GM21723 (cell line): ENCODE data around the gene PTPRH.

Source experiments
- ATAC-seq: cut with Tn5 transposase; IDR thresholded peaks from one replicate; pipeline ENCODE4 v1.9.1; 2021; ENCODE audit warnings: mild to moderate bottlenecking, moderate library complexity; ENCODE audit not compliant: unreplicated experiment

Gene PTPRH

DNA sequence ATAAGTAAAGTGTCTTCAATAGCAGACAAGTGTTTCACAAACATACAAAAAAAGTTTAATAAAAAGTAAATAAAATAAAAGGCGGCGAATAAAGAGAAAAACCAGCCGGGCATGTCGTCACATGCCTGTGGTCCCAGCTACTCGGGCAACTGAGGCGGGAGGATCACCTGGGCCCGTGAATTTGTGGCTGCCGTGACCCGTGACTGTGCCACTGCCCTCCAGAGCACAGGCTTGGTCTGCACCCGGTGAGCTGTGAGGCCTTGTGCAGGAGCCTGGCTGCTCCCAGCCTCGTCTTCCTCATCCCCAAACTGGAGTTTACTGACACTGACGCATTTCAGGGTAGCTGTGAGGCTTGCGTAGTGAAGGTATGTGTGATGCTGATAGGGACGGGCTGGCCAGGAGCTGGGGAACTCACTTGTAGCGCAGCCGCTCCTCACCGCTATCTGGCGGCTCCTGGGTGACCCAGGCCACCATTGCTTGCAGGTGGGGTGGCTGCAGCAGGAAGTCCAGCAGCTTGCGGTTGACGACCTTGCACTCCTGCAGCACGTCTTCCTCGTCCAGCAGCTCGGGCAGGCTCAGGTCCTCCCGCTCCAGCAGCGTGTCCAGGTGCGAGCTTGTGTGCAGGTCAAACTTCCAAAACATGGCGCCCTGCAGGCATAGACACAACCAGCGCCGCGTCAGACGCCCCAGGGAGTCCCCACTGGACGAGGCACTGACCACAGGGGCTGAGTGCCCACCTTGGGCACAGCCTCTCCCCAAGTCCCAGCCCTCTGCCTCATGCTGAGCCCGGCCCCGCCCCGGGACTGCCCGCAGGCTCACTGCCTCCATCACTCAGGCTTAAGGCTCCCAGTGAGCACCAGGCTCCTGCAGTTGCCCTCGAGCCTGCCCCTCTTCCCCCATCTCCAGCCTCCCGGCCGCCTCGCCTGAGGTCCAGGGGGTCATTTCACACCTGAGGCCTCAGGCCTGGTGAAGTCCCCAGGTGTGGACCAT is 37.5 kb upstream of the PTPRH start:
- ATAC-seq = no peak

DNA sequence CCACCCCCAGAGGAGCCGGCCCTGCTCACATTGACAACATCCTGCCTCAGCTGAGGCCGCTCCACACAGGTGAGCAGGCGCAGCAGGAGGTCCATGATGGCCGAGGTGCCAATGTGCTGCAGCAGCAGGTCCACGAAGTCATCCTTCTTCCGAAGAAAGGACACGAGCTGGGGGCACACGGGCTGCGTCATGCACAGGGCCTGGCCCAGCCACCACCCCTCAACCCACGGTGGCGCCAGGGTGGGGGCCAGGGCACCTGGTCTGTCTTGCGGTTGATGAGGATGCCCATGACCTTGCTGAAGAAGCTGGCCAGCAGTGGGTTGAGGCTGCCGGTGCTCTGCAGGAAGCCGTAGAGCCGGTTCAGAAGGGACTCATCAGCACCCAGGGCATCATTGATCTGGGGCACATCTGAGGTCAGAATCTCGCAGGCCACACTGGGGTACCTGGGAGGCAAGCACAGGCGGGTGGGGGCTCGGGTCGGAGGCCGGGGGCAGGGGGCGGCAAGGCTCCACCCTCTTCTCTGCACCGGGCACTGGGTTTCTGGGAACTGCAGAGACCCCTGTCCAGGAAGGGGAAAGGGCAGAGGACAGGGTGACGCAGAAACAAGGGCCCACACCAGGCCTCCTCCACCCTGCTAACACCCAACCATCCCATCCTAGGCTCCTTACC is 36.1 kb upstream of the PTPRH start:
- ATAC-seq = no peak

DNA sequence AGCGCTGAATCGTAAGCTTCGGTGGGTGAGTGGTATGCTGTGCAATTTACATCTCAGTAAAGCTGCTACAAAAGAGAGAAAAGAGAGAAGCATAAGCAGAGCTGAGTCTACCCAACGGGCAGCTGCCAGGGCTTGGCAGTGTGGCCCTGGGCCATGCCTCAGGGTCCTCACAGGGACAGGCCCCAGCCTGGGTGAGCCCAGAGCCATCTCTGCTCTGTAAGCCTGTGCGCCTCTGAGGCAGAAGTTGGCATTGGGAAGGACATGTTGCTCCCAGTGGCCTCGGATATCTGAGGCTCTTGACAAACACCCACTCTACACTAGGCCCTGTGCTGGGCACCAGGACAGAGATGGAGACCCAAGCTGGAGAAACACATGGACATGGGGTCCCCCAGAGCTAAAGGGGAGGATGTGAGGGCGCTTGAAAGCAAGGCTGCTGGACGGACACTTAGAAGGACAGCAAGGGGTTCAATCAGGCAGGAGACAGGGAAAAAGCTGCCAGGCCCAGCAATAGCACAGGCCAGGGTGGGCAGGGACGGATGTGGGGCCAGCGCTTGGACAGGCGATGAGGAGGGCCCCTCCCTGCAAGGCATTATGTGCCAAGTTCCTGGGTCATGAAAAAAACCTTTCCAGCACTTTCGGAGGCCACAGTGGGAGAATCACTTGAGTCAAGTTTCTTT is 34.8 kb upstream of the PTPRH start:
- ATAC-seq = no peak

DNA sequence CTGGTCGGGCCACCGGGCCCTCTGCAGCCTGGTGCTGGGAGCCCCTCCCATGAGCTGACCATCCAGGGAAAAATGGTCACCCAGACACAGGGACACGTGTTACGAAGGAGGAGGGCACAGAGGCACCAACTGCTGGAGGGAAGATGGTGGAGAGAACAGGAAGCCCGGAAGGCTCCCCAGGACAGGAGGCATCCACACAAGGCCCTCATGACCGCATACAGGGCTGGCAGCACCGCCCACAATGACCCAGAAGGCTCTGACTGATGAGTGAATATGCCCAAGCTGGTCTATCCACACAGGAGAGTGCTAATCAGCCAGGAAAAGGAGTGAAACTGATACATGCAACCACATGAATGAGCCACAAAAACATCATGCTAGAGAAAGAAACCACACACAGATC is 33.2 kb upstream of the PTPRH start:
- no peak for ATAC-seq

DNA sequence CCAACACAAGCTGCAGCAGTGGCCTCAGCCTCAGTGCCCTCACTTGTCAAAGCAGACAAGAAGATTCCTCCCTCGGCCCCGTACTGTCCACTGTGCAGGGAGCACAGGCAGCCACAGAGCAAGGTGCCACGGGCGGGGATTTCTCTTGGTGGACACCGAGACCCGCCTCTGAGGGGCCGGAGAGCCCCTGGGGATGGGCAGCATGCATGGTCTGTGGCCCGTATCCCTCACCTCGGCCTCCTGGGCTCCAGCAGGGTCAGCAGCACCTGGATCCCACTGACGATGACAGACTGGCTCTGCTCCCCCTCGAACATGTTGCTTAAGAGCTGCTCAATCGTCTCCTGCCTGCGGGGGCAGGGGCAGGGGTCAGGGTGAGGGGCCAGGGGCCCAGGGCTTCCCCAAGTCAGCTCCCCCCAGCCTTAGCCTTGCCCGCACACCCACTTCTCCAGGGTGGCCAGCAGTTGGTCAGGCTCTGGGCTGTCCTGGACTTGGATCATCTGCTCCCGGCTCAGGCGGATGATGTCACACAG is 32.7 kb upstream of the PTPRH start:
- no peak for ATAC-seq

DNA sequence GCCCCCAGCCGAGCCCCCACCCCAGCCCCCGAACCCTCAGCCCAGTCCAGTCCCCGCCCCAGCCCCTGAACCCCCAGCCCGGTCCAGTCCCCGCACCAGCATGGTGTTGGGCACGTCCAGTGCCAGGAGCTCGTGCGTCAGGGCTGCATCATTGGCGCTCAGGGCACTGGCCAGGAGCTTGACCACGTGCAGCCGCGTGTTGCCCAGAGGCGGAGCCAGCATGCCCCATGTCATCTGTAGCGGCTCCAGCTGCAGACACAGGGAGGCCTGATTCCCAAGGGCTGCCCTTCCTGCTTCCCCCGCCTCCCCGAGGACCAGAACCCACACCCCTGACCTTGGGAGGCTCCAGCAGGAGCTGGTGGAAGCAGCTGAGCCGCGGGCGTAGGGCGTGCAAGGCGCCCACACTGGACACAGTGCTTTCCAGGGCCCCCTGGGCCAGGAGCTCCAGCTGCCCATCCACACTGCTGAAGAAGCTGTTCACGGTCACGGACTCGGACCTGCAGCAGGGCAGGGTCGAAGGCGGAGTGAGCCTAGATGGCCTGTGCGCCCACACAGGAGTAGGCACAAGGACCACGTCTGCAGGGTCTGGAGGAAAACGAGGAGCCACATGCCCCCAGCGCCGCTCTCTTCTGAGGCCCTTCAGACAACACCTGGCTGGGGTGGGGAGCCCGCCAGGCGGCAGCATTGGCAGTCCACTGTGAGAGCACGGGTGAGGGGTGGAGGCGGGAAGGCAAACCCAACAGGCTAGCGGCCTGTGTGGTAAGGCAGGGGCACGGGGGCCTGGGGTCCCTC is 32.0 kb upstream of the PTPRH start:
- no peak for ATAC-seq

DNA sequence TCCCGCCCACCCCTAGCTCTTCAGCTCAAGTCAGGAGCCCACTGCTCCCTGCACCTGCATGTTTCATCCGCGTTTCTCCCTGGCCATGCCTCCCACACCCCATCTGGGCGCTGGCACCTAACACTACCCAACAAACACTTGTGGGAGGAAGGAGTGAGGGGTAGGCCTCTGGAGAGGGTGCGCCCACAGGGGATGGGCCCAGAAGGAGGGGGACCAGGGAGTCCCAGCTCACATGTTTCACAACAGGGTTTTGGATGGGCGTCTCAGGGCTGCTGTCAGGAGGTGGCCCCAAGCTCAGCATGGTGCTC is 31.4 kb upstream of the PTPRH start:
- no peak for ATAC-seq

DNA sequence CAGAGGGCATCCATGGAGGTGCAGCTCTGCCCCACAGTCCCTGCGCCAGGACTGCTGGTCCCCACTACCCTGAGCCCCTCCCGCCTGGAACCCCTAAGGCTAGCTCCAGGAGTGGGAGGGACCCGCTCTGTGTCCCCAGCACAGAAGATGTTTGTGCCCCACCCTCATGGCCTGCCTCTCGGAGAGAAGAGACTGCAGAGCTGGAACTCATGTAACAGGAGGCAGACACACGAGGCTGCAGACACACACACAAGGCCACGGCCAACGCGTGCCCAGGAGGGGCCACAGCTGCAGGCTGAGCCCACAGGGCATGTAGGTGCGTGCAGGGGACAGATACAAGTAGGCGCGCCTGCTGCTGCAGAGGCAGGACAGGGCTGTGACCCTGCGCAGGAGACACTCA is 29.7 kb upstream of the PTPRH start:
- ATAC-seq = no peak

DNA sequence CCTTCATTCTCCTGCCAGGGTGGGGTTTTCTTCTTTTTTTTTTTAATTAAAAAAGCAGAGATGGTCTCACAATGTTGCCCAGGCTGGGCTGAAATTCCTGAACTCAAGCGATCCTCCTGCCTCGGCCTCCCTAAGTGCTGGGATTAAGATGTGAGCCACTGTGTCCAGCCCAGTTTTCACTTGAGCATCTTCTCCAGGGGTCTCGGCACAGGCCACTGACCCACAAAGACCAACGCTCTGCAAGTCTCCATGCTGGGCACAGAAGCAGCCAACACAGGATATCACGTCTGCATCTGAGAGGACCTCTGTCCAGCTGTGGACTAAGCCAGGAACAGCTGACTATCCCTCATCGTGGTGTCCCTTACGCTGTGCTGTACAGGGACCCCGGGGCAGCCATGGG is 28.7 kb upstream of the PTPRH start:
- ATAC-seq = no peak

DNA sequence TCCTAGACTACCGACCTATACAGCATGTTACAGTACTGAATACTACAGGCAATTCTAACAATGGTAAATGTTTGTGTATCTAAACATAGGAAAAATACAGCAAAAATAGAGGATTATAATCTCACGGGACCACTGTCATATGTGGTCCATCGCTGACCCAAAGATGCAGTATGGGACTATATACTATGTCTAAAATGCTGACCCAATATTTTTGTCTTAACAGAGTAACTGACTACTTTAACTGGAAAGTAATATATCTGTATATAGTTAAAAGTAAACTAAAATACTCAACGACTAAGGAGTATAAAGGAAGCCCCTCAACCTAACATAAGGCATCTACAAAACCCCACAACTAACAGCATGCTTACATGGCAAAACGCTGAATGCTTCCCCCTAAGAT is 23.7 kb upstream of the PTPRH start:
- no peak for ATAC-seq

DNA sequence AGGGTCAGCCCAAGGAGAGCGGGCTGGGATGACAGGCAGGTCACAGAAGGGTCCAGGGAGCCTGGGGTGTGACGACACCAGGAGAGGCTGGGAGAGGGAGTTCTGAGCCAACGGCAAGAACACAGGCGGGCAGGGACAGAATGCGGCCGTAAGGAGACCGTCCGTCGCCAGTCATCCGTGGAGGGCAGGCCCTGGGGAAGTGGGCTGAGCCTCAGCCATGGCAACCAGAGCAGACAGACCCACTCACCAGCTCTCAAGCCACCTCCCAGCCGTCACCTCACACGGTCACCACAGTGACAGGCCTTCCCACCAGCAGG is 22.9 kb upstream of the PTPRH start:
- ATAC-seq = no peak

DNA sequence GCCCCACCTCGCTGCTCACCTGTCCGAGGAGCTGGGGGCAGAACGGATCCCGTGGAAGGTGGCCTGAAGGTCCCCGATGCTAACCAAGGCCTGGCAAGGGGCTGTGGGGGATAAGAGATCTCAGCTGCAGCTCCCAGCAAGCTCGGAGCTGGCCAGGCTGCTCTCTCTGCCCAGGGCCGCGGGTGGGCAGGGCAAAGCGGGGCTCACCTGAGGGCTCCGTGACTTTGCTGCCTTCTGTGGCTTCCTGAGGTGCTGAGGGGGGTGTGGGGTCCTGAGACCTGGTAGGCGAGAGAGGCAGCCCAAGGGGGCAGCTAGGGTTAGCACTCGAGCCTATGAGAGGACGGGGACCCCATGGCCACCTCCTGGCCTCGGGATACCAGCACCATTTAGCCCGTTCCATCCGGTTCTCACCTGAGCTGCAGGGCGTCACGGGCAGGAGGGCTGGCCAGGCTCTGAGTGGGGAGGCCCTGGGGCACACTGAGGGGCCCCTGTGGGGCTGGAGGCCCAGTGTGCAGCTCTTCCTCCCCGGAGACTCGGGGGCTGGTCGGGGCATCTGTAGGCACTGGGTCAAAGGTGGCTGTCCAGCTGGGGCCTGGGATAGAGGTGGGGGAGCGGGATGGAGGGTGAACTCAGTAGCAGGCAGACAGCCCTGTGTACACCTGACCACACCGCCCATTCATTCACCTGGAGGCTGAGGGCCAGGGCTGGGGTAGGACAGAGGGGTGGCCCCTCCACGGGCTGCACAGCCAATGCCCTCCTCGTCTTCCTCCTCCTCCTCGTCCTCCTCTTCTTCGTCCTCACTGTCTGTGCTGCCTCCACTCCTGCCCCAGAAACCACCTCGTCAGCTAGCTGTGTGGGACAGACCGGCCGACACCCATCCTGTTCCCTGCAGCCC is 22.3 kb upstream of the PTPRH start:
- no peak for ATAC-seq

DNA sequence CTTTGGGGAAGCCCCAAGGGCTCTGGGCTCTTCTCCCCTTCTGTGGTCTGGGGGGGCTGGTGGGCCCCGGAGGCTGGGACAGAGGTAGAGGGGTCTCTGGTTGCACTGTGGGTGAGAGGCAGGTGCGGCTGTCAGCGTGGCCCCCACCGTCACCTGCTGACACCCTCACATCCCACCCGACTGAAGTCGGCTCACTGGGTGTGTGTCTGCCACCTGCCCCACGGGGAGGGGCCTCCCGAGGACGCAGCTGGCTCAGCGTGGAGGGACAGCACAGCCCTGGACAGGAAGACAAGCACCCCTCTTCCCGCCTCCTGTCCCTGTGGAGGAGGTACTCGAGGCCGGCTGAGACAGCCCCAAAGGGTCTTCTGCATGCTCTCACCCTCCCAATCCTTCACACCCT is 21.5 kb upstream of the PTPRH start:
- no peak for ATAC-seq

DNA sequence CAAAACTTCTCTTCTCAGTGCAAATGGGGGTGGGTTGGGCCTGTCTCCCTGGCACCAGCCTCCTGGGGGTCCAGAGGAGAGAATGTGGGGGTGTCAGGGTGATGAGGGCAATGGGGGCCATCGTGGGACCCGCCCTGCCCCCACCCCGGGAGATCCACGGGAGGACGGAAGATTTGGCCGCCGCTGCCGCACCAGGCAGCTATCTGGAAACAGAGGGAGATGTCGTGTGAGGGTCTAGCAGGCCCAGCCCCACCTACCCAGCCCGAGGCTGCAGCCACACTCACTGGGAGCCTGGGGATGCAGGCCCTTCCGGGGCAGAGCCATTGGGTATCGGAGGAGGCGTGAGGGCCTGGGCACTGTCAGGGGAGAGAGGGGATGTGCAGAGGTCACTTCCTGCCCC is 21.0 kb upstream of the PTPRH start:
- ATAC-seq = no peak

DNA sequence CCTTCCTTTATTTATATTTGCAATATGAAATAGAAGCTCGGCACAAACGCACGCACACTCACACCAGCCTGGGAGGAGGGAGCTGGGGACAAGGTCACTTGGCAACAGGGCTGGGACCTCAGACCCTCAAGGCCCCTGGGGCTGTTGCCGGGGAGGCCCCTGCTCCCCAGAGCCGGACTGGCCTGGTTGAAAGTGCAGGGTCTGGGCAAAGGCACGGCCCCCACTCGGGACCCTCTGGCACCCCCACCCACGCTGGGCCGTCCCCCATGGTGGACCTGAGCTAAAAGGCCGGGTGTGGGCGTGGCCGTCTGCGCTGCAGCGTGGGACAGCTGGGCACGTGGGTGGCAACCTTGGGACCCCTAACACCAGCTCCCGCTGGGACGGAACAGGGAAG is 20.5 kb upstream of the PTPRH start:
- no peak for ATAC-seq

DNA sequence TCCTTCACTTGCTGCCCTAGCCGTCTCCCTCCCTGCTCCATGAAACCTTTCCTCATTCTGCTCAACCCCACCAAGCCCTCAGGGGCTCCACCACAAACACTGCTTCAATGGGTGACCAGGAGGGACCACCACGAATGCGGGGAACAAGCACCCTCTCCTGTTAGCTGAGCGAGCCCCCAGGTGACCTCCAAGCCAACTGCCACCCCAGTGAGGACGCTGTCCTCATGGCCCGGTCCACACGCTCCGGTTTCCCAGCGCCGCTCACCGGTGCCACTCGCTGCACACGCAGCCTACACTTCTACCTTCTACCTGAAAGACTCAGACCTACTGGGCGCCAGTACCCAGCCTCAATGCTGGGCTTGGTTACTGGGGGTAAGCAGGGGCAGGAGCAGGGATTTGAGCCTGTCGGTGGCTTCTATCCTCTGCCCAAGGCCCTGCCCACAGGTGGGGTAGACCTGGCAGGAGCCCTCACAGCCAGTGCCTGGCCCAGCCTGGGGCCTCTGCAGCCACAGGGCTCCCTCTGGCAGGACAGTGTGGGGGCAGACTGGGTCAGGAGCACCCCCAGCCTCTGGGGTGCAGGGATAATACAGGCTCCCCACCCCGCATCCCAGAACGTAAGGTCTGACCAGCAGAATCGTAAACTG is 20.0 kb upstream of the PTPRH start:
- no peak for ATAC-seq

DNA sequence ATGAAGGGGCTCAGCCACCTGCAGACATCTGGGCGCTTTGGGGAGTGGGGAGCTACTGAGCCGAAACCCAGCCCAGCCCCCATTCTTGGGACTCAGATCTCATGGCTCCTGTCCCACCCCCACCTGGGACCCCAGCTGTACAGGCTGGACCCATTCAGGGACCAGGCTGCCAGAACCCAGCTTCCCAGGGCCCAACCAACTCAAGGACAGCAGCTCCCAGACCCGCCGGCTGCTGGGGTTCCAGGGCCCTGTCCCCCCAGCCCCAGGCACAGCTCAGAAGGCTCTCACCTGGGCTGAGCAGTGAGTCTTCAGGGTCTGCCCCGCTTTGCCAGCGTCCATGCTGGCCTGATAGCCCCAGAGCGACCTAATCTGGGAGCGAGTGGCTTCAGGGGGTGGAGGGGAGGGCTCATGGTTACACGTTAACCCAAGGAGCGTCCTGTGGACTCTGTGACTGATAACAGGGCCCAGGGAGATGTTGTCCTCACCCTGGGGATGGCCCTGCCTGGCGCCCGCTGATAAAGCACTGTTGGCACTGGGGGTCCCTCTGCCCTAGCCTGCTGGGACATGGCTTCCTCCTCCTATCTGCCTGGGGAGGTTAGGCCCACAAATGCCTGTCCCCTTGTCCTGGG is 19.2 kb upstream of the PTPRH start, which contains the start of gene TMEM86B:
TSS of gene TMEM86B (minus strand) at position 361 of the 629 bp plus-strand sequence. CDS start at position 339, 22 bp downstream.
- ATAC-seq = no peak

DNA sequence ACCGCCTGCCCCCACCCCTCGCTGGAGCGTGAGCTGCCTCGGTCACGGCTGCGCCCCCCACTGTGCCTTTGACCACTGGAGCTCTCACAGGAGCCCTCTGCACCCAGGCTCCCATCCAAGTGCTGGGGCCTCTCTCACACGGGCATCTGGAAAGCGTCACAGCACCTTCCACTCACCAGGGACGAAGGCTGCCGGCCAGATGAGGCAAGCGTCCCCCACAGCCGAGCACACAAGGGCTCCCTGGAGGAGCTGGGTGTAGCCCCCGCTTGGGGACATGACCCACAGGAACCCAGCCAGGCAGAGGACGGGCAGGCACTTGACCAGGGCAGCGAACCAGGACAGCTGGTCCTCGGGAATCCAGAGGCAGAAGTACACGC is 18.7 kb upstream of the PTPRH start:
- ATAC-seq = no peak
